Coronary artery (tissue), 2 donors: ENCODE measurements around the gene SLC25A4.

Experiments used
- DNase-seq: peaks from one replicate; pipeline ENCODE4 v3.0.0-alpha.2; 2017; ENCODE audit warnings: low spot score
- H3K27ac ChIP-seq, 2 donors: fragments of 200-600 bp; sonication (generic); one replicate each; pipeline ENCODE4 v1.5.1; 2016 to 2019
- H3K4me3 ChIP-seq: fragments of 200-600 bp; sonication (generic); 2 replicates; pipeline ENCODE4 v1.5.1; 2016; ENCODE audit warnings: mild to moderate bottlenecking, moderate library complexity
- CTCF ChIP-seq: fragments of 200-600 bp; sonication (generic); IDR thresholded peaks from one replicate; pipeline ENCODE4 v1.5.1; 2019; ENCODE audit warnings: antibody characterized with exemption

SLC25A4 gene

GRCh38 chr4:185134307-185134869 lies 8.7 kb upstream of the SLC25A4 start:
- no peak for DNase-seq
- Histone ChIP-seq H3K27ac (no peak overlapping the region), H3K4me3 (no peak overlapping the region)
- TF ChIP-seq CTCF: peak; percentile 44

- no peak for TF ChIP-seq CTCF
- Histone ChIP-seq H3K4me3 (no peak overlapping the region), H3K27ac (no peak overlapping the region)
- no peak for DNase-seq
Measured at GRCh38 chr4:185137233-185137925, 5.7 kb upstream of the SLC25A4 start.

- no peak for DNase-seq
- Histone ChIP-seq H3K27ac (no peak overlapping the region), H3K4me3 (no peak overlapping the region)
- no peak for TF ChIP-seq CTCF
Measured at GRCh38 chr4:185138161-185138560, 4.9 kb upstream of the SLC25A4 start.

- H3K27ac ChIP-seq: no peak overlapping the region
- no peak overlapping the region for H3K4me3 ChIP-seq
- DNase-seq: no peak
- no peak for TF ChIP-seq CTCF
Measured at GRCh38 chr4:185139736-185140135, 3.3 kb upstream of the SLC25A4 start.

GRCh38 chr4:185141777-185142176 lies 1.3 kb upstream of the SLC25A4 start:
- no peak for DNase-seq
- Histone ChIP-seq H3K4me3 (no peak overlapping the region), H3K27ac (peak overlapping the region in 1 of 2 donors; percentile 88)
- TF ChIP-seq CTCF: no peak

GRCh38 chr4:185142564-185142911 lies 528 bp upstream of the SLC25A4 start:
- no peak for DNase-seq
- TF ChIP-seq CTCF: no peak
- Histone ChIP-seq H3K27ac (peak overlapping the region; percentile 88 to 93), H3K4me3 (peak overlapping the region; percentile 83)

- Histone ChIP-seq H3K27ac (peak overlapping the region; percentile 81 to 93), H3K4me3 (peak overlapping the region; percentile 83)
- TF ChIP-seq CTCF: no peak
- DNase-seq: peak; percentile 91
Measured at GRCh38 chr4:185143601-185143969, 519 bp downstream of the SLC25A4 start.
